Ishikawa (cell line): Measurements from ENCODE around the gene RALGPS1.

Source experiments
- CEBPB ChIP-seq: IDR thresholded peaks from 2 replicates; pipeline ENCODE4 v1.6.1; 2012
- CREB1 ChIP-seq: IDR thresholded peaks from 2 replicates; pipeline ENCODE4 v1.6.1; 2012; ENCODE audit warnings: low read depth
- EGR1 ChIP-seq: IDR thresholded peaks from 2 replicates; pipeline ENCODE4 v1.6.1; 2012
- EP300 ChIP-seq: IDR thresholded peaks from 2 replicates; pipeline ENCODE4 v1.6.1; 2012; ENCODE audit warnings: borderline replicate concordance
- FOXM1 ChIP-seq: IDR thresholded peaks from 2 replicates; pipeline ENCODE4 v1.6.1; 2012; ENCODE audit warnings: low read depth, borderline replicate concordance
- NFIC ChIP-seq: IDR thresholded peaks from 2 replicates; pipeline ENCODE4 v1.6.1; 2012
- RAD21 ChIP-seq: IDR thresholded peaks from 2 replicates; pipeline ENCODE4 v1.6.1; 2012; ENCODE audit warnings: low read depth
- REST ChIP-seq: IDR thresholded peaks from 2 replicates; pipeline ENCODE4 v1.6.1; 2012; ENCODE audit warnings: low read depth, mild to moderate bottlenecking
- TAF1 ChIP-seq: IDR thresholded peaks from 2 replicates; pipeline ENCODE4 v1.6.1; 2012; ENCODE audit warnings: low read depth, mild to moderate bottlenecking
- TCF12 ChIP-seq: IDR thresholded peaks from 2 replicates; pipeline ENCODE4 v1.6.1; 2012; ENCODE audit warnings: low read depth
- TEAD4 ChIP-seq: IDR thresholded peaks from 2 replicates; pipeline ENCODE4 v1.6.1; 2012
- YY1 ChIP-seq: IDR thresholded peaks from 2 replicates; pipeline ENCODE4 v1.6.1; 2012; ENCODE audit warnings: low read depth
- ZBTB7A ChIP-seq: IDR thresholded peaks from 2 replicates; pipeline ENCODE4 v1.6.1; 2012; ENCODE audit warnings: low read depth
- TF ChIP-seq, protein P1 (sequence below): IDR thresholded peaks from 2 replicates; pipeline ENCODE4 v1.6.1; 2012
- TF ChIP-seq, protein P2 (sequence below): IDR thresholded peaks from 2 replicates; pipeline ENCODE4 v1.6.1; 2012

RALGPS1 gene

DNA sequence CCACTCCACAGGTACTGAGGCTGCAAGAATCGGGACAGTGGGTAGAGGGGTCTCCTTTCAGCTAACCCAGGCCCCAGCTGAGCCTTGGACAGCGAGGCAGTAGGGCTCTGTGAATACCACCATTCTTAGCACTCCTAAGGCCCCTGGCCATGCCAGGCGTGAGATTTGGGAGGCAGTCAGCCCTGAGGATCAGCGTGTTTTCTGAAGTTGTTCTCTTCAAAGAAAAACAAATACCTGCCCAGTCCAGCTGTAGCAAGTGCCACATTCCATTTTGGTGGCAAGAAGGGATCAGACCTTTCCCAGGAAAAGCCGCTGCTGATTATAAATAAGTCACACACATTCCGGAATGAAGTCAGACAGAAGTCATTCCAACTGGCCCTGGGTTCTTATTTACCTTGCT lies 47.8 kb downstream of the RALGPS1 start:
- TF ChIP-seq TCF12 (no peak), YY1 (no peak), TEAD4 (no peak), FOXM1 (no peak), TAF1 (no peak), EGR1 (no peak), NFIC (no peak), ZBTB7A (no peak), REST (no peak), CREB1 (no peak), EP300 (no peak)
- TF ChIP-seq, protein P1, sequence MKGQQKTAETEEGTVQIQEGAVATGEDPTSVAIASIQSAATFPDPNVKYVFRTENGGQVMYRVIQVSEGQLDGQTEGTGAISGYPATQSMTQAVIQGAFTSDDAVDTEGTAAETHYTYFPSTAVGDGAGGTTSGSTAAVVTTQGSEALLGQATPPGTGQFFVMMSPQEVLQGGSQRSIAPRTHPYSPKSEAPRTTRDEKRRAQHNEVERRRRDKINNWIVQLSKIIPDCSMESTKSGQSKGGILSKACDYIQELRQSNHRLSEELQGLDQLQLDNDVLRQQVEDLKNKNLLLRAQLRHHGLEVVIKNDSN = no peak
- TF ChIP-seq, protein P2, sequence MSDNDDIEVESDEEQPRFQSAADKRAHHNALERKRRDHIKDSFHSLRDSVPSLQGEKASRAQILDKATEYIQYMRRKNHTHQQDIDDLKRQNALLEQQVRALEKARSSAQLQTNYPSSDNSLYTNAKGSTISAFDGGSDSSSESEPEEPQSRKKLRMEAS = no peak

DNA sequence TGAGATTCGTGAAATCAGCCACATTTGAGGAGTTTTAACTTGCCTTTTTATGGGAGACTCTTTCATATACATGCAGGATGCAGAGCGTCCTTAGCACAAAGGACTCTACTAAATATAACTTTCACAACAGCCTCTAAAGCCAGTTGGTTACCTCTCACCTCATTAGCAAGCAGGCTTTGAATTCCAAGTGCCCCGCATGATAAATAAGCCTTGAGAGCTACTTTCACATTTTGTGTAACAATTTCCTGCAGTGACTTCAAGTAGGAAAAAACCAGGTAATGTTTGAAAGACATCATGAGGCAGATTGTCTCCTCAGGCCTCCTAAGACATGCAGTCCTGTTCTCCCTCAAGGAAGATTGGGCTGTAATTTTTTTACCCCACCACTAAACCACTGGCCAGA lies 50.5 kb downstream of the RALGPS1 start:
- TF ChIP-seq FOXM1 (no peak), CEBPB (no peak), TEAD4 (no peak), EGR1 (no peak), TAF1 (no peak), ZBTB7A (no peak)
- TF ChIP-seq, protein P1 = no peak

- TF ChIP-seq, protein P2 = no peak
- no peak for TF ChIP-seq EGR1
- TF ChIP-seq RAD21 = peak; percentile 86
Observed at GRCh38 chr9:126965541-126966428, 51.2 kb downstream of the RALGPS1 start.

DNA sequence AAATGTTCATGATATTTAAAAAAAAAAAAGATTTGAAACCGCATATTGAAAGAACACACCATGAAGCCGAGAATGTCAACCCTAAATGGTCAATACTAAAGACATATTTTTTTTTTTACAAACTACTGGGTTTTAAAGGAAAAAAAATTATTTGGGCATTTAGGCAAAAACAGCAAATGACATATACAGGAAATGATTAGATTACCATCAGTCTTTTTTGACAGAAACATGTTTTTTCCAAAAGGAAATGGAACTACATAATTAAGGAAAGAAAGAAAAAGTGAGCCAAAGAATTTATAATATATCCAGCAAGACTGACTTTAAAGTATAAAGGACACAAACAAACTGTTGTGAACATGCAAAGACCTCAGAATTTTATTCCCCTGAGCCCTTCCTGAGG lies 56.7 kb downstream of the RALGPS1 start:
- TF ChIP-seq REST = no peak
- TF ChIP-seq TEAD4 = no peak
- TF ChIP-seq RAD21 = no peak
- no peak for TF ChIP-seq EP300
- TF ChIP-seq, protein P1 = no peak
- TF ChIP-seq, protein P2 = no peak
- TF ChIP-seq CEBPB = no peak
- no peak for TF ChIP-seq YY1
- no peak for TF ChIP-seq FOXM1
- TF ChIP-seq TCF12 = no peak
- TF ChIP-seq ZBTB7A = no peak
- no peak for TF ChIP-seq EGR1

GRCh38 chr9:126973651-126974529 lies 59.3 kb downstream of the RALGPS1 start:
- no peak for TF ChIP-seq TEAD4
- TF ChIP-seq TAF1 = no peak
- no peak for TF ChIP-seq EGR1
- TF ChIP-seq REST = no peak
- TF ChIP-seq RAD21 = no peak
- no peak for TF ChIP-seq YY1
- TF ChIP-seq FOXM1 = no peak
- no peak for TF ChIP-seq TCF12
- TF ChIP-seq ZBTB7A = no peak
- TF ChIP-seq, protein P1 = no peak
- TF ChIP-seq CREB1 = no peak
- no peak for TF ChIP-seq EP300
- TF ChIP-seq, protein P2 = no peak
- TF ChIP-seq CEBPB = no peak
- no peak for TF ChIP-seq NFIC
